Effector memory CD4-positive, alpha-beta T cell (primary cell): Measurements from ENCODE around the gene PLEKHA5.
"Not testable (repeated sequence)": the region's sequence is repeated elsewhere in the genome, so short reads cannot be mapped to it uniquely, and the experiment has no call there.

Experiments
- DNase-seq, 3 donors: peaks; one replicate each; pipeline ENCODE4 v3.0.0-alpha.2; 2020
- H3K27ac ChIP-seq: 2 replicates; pipeline ENCODE4 v1.7.0; 2013; ENCODE audit warnings: mild to moderate bottlenecking, low read length, moderate library complexity; ENCODE audit not compliant: insufficient read depth, poor library complexity, severe bottlenecking
- H3K27me3 ChIP-seq: replicated peaks from 2 replicates; pipeline ENCODE4 v1.7.0; 2013; ENCODE audit warnings: mild to moderate bottlenecking, low read length; ENCODE audit not compliant: insufficient read depth, control insufficient read depth, poor library complexity, severe bottlenecking
- H3K36me3 ChIP-seq: 2 replicates; pipeline ENCODE4 v1.7.0; 2013; ENCODE audit warnings: mild to moderate bottlenecking, low read length, moderate library complexity; ENCODE audit not compliant: control insufficient read depth, insufficient read depth
- H3K4me1 ChIP-seq: 2 replicates; pipeline ENCODE4 v1.7.0; 2013; ENCODE audit warnings: low read length, mild to moderate bottlenecking; ENCODE audit not compliant: control insufficient read depth, insufficient read depth, poor library complexity, severe bottlenecking
- H3K4me3 ChIP-seq: 2 replicates; pipeline ENCODE4 v1.7.0; 2013; ENCODE audit warnings: low read length, low read depth, mild to moderate bottlenecking; ENCODE audit not compliant: insufficient read depth, poor library complexity, severe bottlenecking
- H3K9me3 ChIP-seq: 2 replicates; pipeline ENCODE4 v1.7.0; 2013; ENCODE audit warnings: mild to moderate bottlenecking, low read length, moderate library complexity; ENCODE audit not compliant: control insufficient read depth

Gene PLEKHA5

DNA sequence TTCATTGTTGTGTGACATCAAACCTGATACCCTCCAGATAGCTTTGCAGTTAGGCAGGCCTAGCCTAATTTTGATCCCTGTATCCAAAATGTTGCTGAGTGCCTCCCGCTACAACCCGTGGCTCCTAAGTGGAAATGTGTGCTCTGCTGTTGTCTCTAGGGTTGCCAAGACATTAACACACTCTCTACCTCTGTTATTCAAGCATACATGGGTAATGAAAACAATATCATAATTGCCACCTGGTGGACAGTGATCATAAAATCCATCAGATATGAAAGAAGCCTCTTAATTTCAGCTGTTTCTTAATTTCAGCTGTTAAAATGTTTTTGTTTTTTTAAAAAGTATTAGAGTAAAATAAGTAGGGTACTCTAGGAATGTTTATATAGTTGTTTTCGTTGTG, 93.5 kb downstream of the PLEKHA5 start:
- no peaks in the 10 kb centered on the region for H3K9me3 ChIP-seq
- no peak overlapping the region for H3K4me3 ChIP-seq
- no peak overlapping the region for H3K27ac ChIP-seq
- H3K27me3 ChIP-seq: no peaks in the 10 kb centered on the region
- H3K4me1 ChIP-seq: no peaks in the 10 kb centered on the region
- no peak for DNase-seq
- no peaks in the 10 kb centered on the region for H3K36me3 ChIP-seq

DNA sequence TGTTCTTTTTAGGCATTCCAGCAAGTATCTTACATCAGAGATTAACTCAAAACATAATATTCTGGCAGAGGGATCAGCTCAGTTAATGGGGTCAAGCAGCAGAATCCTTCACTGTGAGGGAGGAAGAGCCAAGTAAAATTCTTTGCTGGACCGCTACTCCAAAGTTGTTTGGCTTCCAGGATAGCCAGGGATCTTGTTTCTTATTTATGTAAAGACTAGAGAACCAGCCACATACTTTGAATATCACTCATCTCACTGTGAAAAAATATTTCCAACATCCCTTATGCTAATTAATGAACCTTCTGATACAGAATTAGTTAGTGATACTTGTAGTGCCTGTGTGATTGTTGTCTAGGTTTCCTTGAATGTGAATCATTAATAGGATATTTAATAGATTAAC, 94.2 kb downstream of the PLEKHA5 start:
- DNase-seq: no peak
- Histone ChIP-seq H3K9me3 (no peaks in the 10 kb centered on the region), H3K27ac (no peak overlapping the region), H3K4me3 (no peak overlapping the region), H3K4me1 (no peaks in the 10 kb centered on the region), H3K27me3 (no peaks in the 10 kb centered on the region), H3K36me3 (no peaks in the 10 kb centered on the region)

DNA sequence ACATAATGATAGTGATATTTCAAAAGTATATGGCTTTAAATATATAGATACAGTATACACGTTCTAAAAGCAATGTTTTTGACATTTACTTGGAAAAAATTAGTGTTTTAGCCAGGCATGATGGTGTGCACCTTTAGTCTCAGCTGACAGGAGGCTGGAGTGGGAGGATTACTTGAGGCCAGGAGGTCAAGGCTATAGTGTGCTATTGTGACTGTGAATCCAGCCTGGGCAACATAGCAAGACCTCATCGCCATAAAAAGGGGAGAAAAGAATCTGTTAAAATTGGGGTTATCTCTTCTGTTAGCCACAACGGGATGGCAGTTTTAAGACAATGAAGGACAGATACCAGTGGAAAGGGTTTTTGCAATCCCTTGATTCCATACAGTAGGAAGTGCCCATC, 95.2 kb downstream of the PLEKHA5 start:
- Histone ChIP-seq H3K4me3 (no peak overlapping the region), H3K27me3 (no peaks in the 10 kb centered on the region), H3K36me3 (no peaks in the 10 kb centered on the region), H3K9me3 (no peaks in the 10 kb centered on the region), H3K27ac (no peak overlapping the region), H3K4me1 (no peaks in the 10 kb centered on the region)
- DNase-seq: no peak

DNA sequence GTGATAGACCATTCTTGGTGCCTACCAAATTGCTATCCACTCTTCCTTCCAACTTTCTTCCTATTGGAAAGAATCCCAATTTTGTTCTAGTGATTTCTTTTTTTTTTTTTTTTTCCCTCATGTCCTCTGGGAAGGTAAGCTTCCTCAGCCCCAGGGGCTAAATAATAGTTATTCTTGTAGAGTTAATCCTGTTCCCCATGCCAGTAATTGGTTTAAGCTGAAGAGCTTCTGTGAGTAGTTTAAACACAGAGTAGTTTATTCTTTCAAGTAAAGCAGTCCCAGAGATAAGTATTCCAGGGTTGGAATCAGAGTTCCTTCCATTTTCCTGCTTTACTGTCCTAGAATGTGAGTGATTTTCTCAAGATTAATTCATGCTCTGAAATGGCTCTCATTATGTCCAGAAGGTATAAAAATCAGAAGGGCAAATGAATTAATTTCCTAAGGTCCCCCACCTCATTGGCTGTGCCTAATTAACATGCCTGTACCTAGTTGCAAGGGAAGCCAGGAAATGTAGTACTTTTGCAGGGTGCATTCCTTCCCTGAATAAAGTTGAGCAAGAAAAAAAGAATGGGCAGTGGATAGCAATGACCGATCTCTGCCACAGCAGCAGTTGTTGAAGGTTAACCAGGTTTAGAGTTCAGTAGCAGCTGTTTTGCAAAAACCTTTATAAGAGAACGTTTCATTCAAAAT, 97.8 kb downstream of the PLEKHA5 start:
- no peak overlapping the region for H3K27ac ChIP-seq
- H3K27me3 ChIP-seq: no peaks in the 10 kb centered on the region
- H3K4me3 ChIP-seq: no peak overlapping the region
- H3K4me1 ChIP-seq: no peaks in the 10 kb centered on the region
- DNase-seq: no peak
- H3K36me3 ChIP-seq: no peaks in the 10 kb centered on the region
- H3K9me3 ChIP-seq: no peaks in the 10 kb centered on the region

DNA sequence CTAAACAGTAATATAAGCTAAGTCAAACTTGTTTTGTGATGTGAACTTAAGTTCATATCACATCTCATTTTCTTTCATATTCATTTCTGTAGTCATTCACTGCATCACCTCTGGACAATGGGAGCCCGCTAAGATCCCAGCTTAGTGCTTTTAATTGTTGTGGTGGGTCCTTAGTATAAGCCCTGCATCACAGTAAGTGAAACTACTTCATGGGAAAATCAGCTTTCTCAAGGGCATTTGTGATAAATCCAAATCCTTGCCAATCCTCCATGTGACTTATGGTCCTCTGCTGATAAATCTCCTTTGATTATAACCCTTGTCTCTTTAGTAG, 98.3 kb downstream of the PLEKHA5 start:
- DNase-seq: no peak
- no peak overlapping the region for H3K4me3 ChIP-seq
- no peaks in the 10 kb centered on the region for H3K36me3 ChIP-seq
- H3K27ac ChIP-seq: no peak overlapping the region
- no peaks in the 10 kb centered on the region for H3K27me3 ChIP-seq
- H3K4me1 ChIP-seq: no peaks in the 10 kb centered on the region
- H3K9me3 ChIP-seq: no peaks in the 10 kb centered on the region

DNA sequence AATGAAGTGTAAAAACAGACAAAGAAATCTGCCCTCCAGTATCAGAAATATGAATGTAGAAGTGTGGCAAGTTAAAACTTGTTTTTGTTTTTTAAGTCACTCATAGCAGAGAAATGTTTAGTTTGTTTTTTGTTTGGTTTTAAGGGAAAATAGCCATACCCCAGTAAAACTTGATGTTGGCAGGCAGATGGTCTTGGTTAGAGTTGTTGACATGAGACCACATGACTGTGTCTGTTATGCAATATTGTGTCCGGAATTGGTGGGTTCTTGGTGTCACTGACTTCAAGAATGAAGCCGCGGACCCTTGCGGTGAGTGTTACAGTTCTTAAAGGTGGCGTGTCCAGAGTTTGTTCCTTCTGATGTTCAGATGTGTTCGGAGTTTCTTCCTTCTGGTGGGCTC, 99.5 kb downstream of the PLEKHA5 start:
- not testable (repeated sequence) for DNase-seq, H3K36me3 ChIP-seq, H3K4me3 ChIP-seq, H3K27ac ChIP-seq, H3K27me3 ChIP-seq, H3K4me1 ChIP-seq, H3K9me3 ChIP-seq

DNA sequence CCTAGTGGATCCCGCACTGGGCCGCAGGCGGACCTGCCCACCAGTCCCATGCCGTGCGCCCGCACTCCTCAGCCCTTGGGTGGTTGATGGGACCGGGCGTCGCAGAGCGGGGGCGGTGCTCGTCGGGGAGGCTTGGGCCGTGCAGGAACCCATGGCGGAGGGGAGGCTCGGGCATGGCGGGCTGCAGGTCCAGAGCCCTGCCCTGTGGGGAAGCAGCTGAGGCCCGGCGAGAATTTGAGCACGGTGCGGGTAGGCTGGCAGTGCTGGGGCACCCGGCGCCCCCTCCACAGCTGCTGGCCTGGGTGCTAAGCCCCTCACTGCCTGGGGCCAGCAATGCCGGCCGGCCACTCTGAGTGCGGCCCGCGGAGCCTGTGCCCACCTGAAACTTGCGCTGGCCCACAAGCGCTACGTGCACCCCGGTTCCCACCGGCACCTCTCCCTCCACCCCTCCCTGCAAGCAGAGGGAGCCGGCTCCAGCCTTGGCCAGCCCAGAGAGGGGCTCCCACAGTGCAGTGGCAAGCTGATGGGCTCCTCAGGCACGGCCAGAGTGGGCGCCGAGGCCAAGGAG, 100.8 kb downstream of the PLEKHA5 start:
- Histone ChIP-seq H3K36me3 (no peaks in the 10 kb centered on the region), H3K9me3 (no peaks in the 10 kb centered on the region), H3K4me1 (no peaks in the 10 kb centered on the region), H3K27me3 (no peaks in the 10 kb centered on the region), H3K4me3 (no peak overlapping the region), H3K27ac (no peak overlapping the region)
- DNase-seq: no peak

DNA sequence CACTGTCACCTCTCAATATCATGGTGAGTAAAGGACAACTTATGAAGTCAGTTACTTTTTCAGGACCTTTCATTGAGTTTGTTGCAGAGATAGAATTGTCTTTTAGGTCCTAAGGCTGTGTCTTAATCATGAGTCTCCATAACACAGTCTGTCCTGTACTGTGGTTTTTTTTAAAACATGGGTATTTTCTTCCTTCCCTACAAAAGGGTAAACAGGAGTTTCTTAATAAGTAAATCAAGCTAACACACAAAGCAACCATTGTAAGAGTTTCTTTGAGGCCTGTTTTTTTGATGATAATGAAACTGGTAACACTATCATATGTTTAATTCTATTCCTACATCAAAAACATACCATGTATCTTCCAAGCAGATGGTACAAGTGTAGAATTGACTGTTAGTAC, 101.4 kb downstream of the PLEKHA5 start:
- DNase-seq: no peak
- Histone ChIP-seq H3K9me3 (no peaks in the 10 kb centered on the region), H3K4me3 (no peak overlapping the region), H3K36me3 (no peaks in the 10 kb centered on the region), H3K4me1 (no peaks in the 10 kb centered on the region), H3K27ac (no peak overlapping the region), H3K27me3 (no peaks in the 10 kb centered on the region)

DNA sequence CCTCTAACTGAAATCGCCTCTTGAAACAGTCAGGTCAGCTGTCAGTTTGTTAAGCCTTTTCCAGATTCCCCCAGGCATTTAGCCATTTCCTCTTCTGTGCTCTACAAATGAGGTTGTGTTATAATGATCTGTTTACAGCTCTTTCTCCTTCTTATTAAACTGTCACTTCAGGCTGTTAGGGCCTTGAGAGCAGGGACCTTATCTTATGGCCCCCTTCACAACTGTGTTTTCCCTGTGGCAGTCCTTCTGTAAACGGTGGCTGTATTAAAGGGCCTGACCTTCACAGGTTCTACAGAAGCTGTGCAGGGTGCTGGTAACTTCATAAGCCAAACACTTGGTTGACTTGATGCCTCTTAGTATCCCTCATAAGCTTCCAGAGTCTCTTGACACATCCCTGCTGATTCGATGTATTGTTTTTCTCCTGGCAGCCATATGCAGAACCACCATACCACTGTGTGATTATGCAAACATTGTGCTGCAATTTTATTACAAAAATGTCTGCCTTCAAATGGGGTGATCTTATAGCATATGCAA, 104.7 kb downstream of the PLEKHA5 start:
- H3K4me1 ChIP-seq: no peaks in the 10 kb centered on the region
- no peaks in the 10 kb centered on the region for H3K27me3 ChIP-seq
- H3K36me3 ChIP-seq: no peaks in the 10 kb centered on the region
- no peak for DNase-seq
- H3K9me3 ChIP-seq: no peaks in the 10 kb centered on the region
- no peak overlapping the region for H3K27ac ChIP-seq
- H3K4me3 ChIP-seq: no peak overlapping the region

DNA sequence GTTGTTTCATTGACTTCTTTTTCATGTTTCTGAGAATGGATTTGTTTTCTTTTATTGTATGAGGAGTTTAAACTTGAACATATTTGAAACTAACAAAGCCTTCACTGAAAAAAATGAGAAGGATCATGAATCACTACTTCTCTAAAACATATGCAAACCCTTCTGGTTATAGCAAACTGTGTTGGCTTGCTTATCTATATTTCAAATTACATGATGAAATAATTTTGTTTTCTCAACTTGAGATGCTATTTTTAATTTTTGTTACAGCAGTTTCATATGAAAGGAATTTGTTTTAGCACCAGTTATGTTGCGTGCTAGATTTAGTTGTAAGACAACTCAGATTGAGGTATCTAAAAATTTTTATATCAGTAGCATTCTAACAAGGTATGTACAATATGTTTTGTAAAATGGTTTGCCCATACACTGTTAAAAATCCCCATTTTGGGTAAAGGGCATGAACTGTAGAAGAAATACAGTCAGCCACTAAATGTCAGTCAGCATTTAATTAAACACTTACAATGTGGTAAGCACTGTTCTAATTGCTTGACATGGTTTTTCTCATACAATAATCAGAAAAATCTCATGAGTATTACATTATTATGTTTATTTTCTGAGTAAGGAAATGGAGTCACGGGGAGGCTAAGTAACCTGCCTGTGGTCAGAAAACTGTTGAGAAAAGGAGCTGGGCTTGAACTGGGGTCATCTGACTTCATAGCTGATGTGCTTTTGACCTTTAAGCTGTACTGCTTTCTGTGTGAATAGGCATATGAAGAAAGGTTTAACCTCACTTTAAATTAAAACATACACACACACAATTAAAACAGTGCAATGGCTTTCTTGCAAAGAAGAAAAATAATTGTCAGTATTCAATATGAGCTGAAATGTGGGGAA, 105.7 kb downstream of the PLEKHA5 start:
- Histone ChIP-seq H3K4me1 (no peaks in the 10 kb centered on the region), H3K27me3 (no peaks in the 10 kb centered on the region), H3K36me3 (no peaks in the 10 kb centered on the region), H3K27ac (no peak overlapping the region), H3K9me3 (no peaks in the 10 kb centered on the region), H3K4me3 (no peak overlapping the region)
- DNase-seq: no peak
